ENCODE measurements around the gene DYNLT2.
A peak's percentile ranks its signal among the peaks of the same experiment; 100 is the strongest.

The DYNLT2 gene

DNA sequence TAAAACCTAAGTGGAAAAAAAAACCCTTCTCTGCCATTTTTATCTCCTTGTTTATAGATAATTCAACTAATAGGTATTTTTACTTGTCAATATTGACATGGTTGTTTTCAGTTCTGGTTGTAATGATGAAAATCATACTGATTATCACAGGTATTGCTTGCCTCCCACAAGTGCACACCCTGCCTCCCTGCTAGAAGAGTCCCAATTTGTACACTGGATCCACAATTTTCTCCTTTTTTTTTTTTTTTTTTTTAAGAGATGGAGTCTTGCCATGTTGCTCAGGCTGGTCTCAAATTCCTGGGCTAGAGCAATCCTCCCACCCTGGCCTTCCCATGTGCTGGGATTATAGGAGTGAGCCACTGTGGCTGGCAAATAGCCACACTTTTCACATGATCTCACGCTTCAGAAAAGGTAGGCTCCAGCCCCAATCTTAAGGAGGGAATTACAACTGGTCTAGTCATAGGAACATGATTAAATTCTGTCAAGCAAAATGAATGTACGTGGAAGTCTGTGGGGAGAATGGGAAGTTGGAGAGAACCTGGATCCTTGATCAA is 12.3 kb downstream of the DYNLT2 start:
- no peak for DNase-seq (ENCODE audit: low read depth)

GRCh38 chr6:169738204-169738975 is 13.0 kb downstream of the DYNLT2 start:
- DNase-seq (ENCODE audit: low read depth): no peak

GRCh38 chr6:169729961-169730360 is 21.4 kb downstream of the DYNLT2 start:
- DNase-seq (ENCODE audit: low read depth): no peak

GRCh38 chr6:169726963-169727362 is 24.4 kb downstream of the DYNLT2 start:
- no peak for DNase-seq (ENCODE audit: low read depth)

DNA sequence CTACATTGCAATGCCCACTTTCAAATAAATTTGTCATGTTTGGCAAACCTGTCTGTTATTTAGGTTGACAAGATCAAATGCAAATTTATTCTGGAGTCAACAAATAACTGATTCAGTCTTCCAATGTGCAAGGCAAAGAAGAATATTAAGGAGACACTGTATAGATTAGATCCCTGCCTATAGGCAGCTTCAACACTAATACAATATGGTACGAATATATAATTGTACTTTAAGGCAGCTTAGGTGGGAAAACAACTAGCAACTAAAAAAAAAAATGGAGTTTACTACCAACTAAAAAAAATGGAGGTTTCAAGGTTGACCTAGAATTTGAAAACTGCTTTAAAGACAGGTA is 25.3 kb downstream of the DYNLT2 start:
- DNase-seq (ENCODE audit: low read depth): no peak

GRCh38 chr6:169725125-169726048 is 26.0 kb downstream of the DYNLT2 start:
- no peak for DNase-seq (ENCODE audit: low read depth)

- peak; percentile 53 for DNase-seq (ENCODE audit: low read depth)
These were observed 26.8 kb downstream of the DYNLT2 start, which contains the start of gene PHF10 for GRCh38 chr6:169724494-169725124. PHF10 (minus strand) TSS chr6:169724500; CDS start chr6:169723931, 569 bp downstream.

- DNase-seq (ENCODE audit: low read depth): no peak
These were observed 27.3 kb downstream of the DYNLT2 start for GRCh38 chr6:169723991-169724493.

DNA sequence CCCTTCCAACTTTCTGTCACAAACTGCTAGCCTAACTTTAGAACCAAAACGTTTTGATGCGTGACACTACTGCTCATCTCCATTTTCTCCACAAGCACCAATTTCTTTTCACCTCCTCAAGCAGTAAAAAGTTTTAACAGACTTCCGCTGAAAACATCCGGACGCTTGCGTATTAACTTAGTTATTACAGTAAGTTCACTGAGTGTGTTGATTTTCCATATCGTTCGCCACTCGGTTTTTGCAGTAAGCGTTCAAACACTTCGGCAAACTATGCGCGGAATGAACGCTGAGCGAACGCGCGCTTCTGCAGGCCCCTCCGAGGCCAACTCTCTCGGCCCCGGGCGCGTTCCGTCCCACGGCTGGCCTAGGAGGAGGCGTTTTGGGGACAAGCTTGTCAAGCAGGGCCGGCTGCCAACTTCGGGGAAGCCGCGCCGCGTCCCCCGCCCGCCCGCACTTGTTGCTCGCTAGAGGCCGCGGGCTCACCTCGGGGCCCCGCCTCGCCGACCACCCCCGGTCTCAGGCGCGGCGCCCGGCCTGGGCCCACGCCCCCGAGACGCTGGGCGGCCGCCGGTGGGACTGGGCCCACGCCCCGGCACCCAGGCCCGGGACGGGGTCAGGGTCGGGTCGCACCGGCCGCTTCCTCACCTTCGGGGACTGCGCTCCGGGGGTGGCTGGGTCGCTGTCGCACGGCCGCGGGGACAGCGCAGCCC is 28.0 kb downstream of the DYNLT2 start:
- DNase-seq (ENCODE audit: low read depth): peak; percentile 53

- DNase-seq (ENCODE audit: low read depth): no peak
These were observed 28.8 kb downstream of the DYNLT2 start for GRCh38 chr6:169722362-169723199.

GRCh38 chr6:169720207-169720855 is 31.0 kb downstream of the DYNLT2 start:
- no peak for DNase-seq (ENCODE audit: low read depth)

GRCh38 chr6:169719117-169719516 is 32.3 kb downstream of the DYNLT2 start:
- DNase-seq (ENCODE audit: low read depth): no peak

- DNase-seq (ENCODE audit: low read depth): no peak
These were observed 36.8 kb downstream of the DYNLT2 start for GRCh38 chr6:169714595-169714994.

GRCh38 chr6:169714178-169714577 is 37.2 kb downstream of the DYNLT2 start:
- DNase-seq (ENCODE audit: low read depth): no peak

DNA sequence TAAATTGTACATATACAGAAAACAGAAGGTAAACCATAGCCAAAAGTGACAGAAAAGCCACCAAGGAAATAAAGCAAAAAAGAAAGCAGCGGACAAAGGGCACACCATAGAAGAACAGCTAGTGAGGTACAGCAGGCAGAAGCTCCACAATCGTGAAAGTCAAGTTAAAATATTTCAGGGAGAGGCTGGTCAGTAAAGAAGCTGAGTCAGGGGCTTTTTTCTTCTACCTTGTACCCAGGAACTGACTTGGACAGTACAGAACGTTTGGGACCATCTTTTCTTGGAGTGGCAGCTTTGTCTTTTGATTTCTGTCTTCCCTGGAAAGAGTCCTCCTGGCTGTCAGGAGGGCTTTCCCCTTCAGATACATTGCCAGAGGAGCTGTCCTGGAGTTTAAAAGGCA is 41.4 kb downstream of the DYNLT2 start:
- DNase-seq (ENCODE audit: low read depth): no peak

DNA sequence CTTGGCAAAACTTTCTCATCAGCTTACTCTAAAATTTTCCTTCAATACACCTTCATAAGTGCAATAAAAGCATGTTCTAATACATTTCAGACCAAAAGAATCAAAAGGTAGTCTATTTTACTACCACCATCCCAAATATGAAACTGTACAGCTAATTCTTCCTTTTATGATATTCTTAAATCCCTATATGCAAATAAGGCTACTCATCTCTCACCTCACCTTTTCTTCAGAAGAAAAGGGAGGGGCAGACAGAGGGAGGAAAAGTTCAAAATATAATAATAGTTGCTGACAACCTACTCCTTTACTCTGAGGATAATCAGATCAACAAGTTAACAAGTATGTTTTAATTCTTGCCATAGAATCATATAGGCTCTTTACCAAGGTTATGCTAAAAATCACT is 42.1 kb downstream of the DYNLT2 start:
- no peak for DNase-seq (ENCODE audit: low read depth)

GRCh38 chr6:169707772-169708171 is 43.6 kb downstream of the DYNLT2 start:
- DNase-seq (ENCODE audit: low read depth): no peak

DNA sequence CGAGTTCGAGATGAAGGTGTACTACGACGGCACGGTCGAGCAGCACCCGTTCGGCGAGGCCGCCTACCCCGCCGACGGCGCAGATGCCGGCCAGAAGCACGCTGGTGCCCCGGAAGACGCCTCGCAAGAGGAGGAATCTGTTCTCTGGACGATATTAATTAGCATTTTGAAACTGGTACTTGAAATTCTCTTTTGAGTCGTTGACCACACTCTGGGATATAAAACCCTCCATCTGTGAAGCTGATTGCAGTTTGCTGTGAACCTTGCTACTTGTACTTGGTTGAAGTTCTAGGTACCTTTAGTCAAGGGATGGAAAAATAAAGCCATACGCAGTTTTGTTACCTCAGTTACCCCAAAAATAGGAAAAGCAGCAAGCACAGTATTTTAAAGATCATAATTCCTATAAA is 48.5 kb downstream of the DYNLT2 start:
- DNase-seq (ENCODE audit: low read depth): no peak

- peak; percentile 94 for DNase-seq (ENCODE audit: low read depth)
These were observed 49.2 kb downstream of the DYNLT2 start, which contains the start of the genes C6orf120 and WDR27 for GRCh38 chr6:169701954-169702839. C6orf120 (plus strand) TSS chr6:169702126; CDS start chr6:169702460, 334 bp downstream. WDR27 (minus strand) TSS chr6:169702029; CDS start chr6:169689005, 13,024 bp downstream.

All from T follicular helper cell (primary cell).